ENCODE data around the gene EXD3.
A peak's percentile ranks its signal among the peaks of the same experiment; 100 is the strongest.

Gene EXD3

DNA sequence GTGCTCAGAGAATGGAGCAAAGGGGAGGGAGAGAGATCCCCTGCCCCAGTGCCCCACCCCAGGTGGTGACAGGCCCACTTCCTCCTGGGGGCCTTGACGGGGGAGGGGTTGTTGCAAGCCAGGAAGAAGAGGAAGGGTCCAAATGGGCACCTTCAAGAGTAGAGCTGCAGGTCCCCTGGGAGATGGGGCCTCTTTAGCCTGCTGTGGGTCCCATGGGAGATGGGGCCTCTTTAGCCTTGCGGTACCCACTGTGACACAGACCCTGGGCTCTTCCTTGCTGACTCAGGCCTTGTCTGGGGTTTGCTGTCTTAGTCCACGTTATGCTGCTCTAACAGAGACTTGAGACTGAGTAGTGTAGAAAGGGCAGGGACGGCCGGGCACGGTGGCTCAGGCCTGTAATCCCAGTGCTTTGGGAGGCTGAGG, 155.0 kb downstream of the EXD3 start:
- CTCF ChIA-PET, result no interaction called here
- no peak for DNase-seq (ENCODE audit: low spot score)
- TF ChIP-seq CTCF (conservative IDR thresholded peaks at IDR 0.05; ENCODE audit: low read depth), result no peak

GRCh38 chr9:137266585-137267453, 156.1 kb downstream of the EXD3 start:
- TF ChIP-seq CTCF (conservative IDR thresholded peaks at IDR 0.05; ENCODE audit: low read depth), result no peak
- peak overlapping the region; percentile 94 for H3K27ac ChIP-seq
- ChIA-PET POLR2A (ENCODE audit: low non-redundant PET) (interaction anchor here (0.6 kb wide), 1 partner anchor 12 kb away, joined by 3 read pairs; no protein-coding TSS in a partner anchor), CTCF (interaction anchor here (1.3 kb wide), 1 partner anchor 10 kb away, joined by 4 read pairs; no protein-coding TSS in a partner anchor)
- no peak for DNase-seq (ENCODE audit: low spot score)

More for the DNA sequence above, 155.0 kb downstream of the EXD3 start:
- H3K27ac ChIP-seq, result peak overlapping the region; percentile 94
- POLR2A ChIA-PET (ENCODE audit: low non-redundant PET), result interaction anchor here (0.6 kb wide), 1 partner anchor 178 kb away, joined by 4 read pairs; no protein-coding TSS in a partner anchor

- POLR2A ChIA-PET (ENCODE audit: low non-redundant PET), result no interaction called here
These were observed 156.8 kb downstream of the EXD3 start for GRCh38 chr9:137266162-137266527.

GRCh38 chr9:137265496-137266161, 157.3 kb downstream of the EXD3 start:
- ChIA-PET CTCF (interaction anchor here (1.3 kb wide), 1 partner anchor 9 kb away, joined by 4 read pairs; no protein-coding TSS in a partner anchor), POLR2A (ENCODE audit: low non-redundant PET) (no interaction called here)
- peak overlapping the region; percentile 94 for H3K27ac ChIP-seq
- no peak for DNase-seq (ENCODE audit: low spot score)
- no peak for TF ChIP-seq CTCF (conservative IDR thresholded peaks at IDR 0.05; ENCODE audit: low read depth)

More at GRCh38 chr9:137266162-137266527, 156.8 kb downstream of the EXD3 start:
- no peak for TF ChIP-seq CTCF (conservative IDR thresholded peaks at IDR 0.05; ENCODE audit: low read depth)
- DNase-seq (ENCODE audit: low spot score), result no peak
- CTCF ChIA-PET, result interaction anchor here (1.3 kb wide), 1 partner anchor 10 kb away, joined by 4 read pairs; no protein-coding TSS in a partner anchor
- peak overlapping the region; percentile 94 for H3K27ac ChIP-seq

DNA sequence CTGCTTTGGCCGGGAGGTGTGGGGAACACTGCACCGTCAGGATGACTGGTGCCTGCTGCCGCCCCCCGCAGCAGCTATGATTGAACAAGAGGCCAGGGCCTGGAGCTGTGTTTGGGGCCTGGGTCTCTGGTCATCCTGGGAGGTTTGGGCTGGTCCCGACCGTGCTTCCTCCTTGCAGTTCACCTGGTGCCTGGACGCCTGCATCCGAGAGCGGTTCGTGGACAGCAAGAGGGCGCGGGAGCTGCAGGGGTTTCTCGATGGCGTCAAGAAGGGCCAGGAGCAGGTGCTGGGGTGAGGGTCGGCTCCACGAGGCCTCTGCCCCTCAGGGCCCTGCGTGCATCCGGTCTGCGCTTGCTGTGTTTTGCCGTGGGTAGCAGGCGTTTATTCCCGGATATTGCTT, 158.9 kb downstream of the EXD3 start:
- CTCF ChIA-PET, result interaction anchor here (3.3 kb wide), 1 partner anchor 27 kb away, joined by 12 read pairs; no protein-coding TSS in a partner anchor
- DNase-seq (ENCODE audit: low spot score), result no peak
- POLR2A ChIA-PET (ENCODE audit: low non-redundant PET), result no interaction called here
- peak overlapping the region; percentile 94 for H3K27ac ChIP-seq
- no peak for TF ChIP-seq CTCF (conservative IDR thresholded peaks at IDR 0.05; ENCODE audit: low read depth)

DNA sequence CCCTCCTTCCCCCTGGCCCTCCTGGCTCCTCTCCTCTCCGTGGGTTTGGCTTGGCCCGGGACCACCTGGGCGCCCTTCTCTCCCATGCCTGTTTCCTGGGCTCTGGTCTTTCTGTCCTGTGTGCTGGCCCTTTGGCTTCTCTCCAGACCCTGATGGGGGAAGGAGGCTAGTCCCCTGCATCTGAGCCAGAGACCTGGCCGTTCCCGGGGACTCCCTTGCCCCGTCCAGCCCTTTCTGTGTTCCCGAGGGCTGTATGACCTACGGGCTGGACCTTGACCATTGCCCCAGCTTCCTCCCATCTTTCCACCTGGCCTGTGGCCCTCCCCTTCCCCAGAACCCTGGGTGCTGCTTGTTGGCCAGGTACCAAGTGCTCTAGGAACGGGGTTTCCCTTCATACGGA, 159.5 kb downstream of the EXD3 start:
- ChIA-PET CTCF (interaction anchor here (3.3 kb wide), 1 partner anchor 27 kb away, joined by 12 read pairs; no protein-coding TSS in a partner anchor), POLR2A (ENCODE audit: low non-redundant PET) (no interaction called here)
- no peak for TF ChIP-seq CTCF (conservative IDR thresholded peaks at IDR 0.05; ENCODE audit: low read depth)
- peak overlapping the region; percentile 94 for H3K27ac ChIP-seq
- DNase-seq (ENCODE audit: low spot score), result no peak

Measured in RWPE1 (cell line).